ENCODE data around the gene CPE. TPM values are rescaled to one million over a fixed set of nuclear protein-coding genes. Genes with fewer than 3 reads are reported as not detected.

Gene CPE
- total and polyA plus RNA-seq, 2 of the 4 experiments (the other 2 are of a cell fraction): 3.6 to 13.5 TPM

DNA sequence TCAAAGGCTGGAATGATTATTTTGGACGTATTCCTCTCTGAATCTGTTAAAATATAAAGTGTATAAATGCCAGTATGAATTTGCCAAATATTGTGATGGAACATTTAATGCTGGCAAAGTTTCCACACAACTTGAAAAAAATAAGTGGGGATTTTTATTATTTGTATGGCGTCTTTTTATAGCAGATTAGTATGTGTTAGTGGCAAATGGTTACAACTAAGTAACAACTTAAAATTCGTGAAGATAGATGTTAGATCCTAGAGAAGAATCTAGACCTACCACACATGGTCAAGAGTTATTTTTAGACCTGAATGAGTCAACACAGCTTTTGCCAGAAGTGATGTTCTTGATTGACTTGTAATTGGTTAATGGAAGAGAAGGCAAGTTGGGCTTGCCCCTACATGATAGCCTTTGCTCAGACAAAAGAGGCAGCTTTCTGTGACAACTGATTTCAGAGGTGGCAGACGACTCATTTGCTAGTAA, 4.8 kb downstream of the CPE start:
- intact Hi-C loops (cut with micrococcal nuclease) (no loop called here), in situ Hi-C loops (cut with MboI; ENCODE audit: low sequenced_read_pairs) (no loop called here), dilution Hi-C loops (cut with HindIII; ENCODE audit: low sequenced_read_pairs, unreplicated experiment) (no loop called here)
- H4K8ac ChIP-seq (ENCODE audit: low read depth in 2 of 2, low read length in 2 of 2): no peak overlapping the region
- no peaks in the 10 kb centered on the region for H3K79me1 ChIP-seq (ENCODE audit: low read depth in 1 of 2, low read length in 2 of 2)
- peaks cover 2% of the 10 kb centered on the region; the same call in 1 of the 2 replicates for H3K27me3 ChIP-seq (ENCODE audit: control insufficient read depth, insufficient read depth, low read length)
- no peaks in the 10 kb centered on the region for H3K9me1 ChIP-seq (ENCODE audit: insufficient read depth, low read length)
- no CpG with 5 or more reads among the region's 4 CpGs for WGBS, 2 experiments (ENCODE audit: extremely low coverage in 2 of 2, insufficient read length in 1 of 2)
- H3K4me1 ChIP-seq (ENCODE audit: control insufficient read depth, insufficient read depth, low read length): no peaks in the 10 kb centered on the region
- no peak overlapping the region for H2BK15ac ChIP-seq (ENCODE audit: low read depth, low read length)
- no peaks in the 10 kb centered on the region for H3K36me3 ChIP-seq (ENCODE audit: control insufficient read depth, insufficient read depth, low read length)
- DNase-seq: no peak
- H3K18ac ChIP-seq (ENCODE audit: low read depth, low read length): no peak overlapping the region
- no peak overlapping the region for H3K14ac ChIP-seq (replicated peaks; ENCODE audit: low read depth, low read length)
- H2BK5ac ChIP-seq (ENCODE audit: low read depth, low read length, poor library complexity, severe bottlenecking): no peak overlapping the region
- no peak for ATAC-seq (ENCODE audit: low read depth)
- ChIA-PET CTCF (interaction anchor here (0.5 to 1.3 kb wide), 2 partner anchors 19 to 281 kb away, joined by 3 read pairs; no protein-coding TSS in a partner anchor), POLR2A (ENCODE audit: unreplicated experiment) (no interaction called here)
- no peak overlapping the region for H3K23ac ChIP-seq (ENCODE audit: low read depth, low read length)
- no peak overlapping the region for H3K4me3 ChIP-seq (ENCODE audit: insufficient read depth, low read depth, low read length)
- no peak overlapping the region for H3K4me2 ChIP-seq (ENCODE audit: low read depth, low read length)
- H2AFZ ChIP-seq (replicated peaks; ENCODE audit: low read length, poor library complexity): no peak overlapping the region
- H3K4ac ChIP-seq (ENCODE audit: low read depth, low read length): no peak overlapping the region
- H4K5ac ChIP-seq (ENCODE audit: low read depth, low read length): no peak overlapping the region
- no peak overlapping the region for H4K91ac ChIP-seq (ENCODE audit: insufficient read depth, low read depth, low read length)
- H3K27ac ChIP-seq (ENCODE audit: insufficient read depth, low read length): no peak overlapping the region
- no peak for TF ChIP-seq NFE2L2 (IDR thresholded peaks at IDR 0.05; ENCODE audit: low read depth, low read length)
- no peak for TF ChIP-seq POLR2A (IDR thresholded peaks at IDR 0.05; ENCODE audit: low read depth, low read length)
- no peak for TF ChIP-seq CHD1 (IDR thresholded peaks at IDR 0.05; ENCODE audit: low read depth, low read length)
- TF ChIP-seq, protein P1, sequence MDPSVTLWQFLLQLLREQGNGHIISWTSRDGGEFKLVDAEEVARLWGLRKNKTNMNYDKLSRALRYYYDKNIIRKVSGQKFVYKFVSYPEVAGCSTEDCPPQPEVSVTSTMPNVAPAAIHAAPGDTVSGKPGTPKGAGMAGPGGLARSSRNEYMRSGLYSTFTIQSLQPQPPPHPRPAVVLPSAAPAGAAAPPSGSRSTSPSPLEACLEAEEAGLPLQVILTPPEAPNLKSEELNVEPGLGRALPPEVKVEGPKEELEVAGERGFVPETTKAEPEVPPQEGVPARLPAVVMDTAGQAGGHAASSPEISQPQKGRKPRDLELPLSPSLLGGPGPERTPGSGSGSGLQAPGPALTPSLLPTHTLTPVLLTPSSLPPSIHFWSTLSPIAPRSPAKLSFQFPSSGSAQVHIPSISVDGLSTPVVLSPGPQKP (IDR thresholded peaks at IDR 0.05; ENCODE audit: borderline replicate concordance, low read depth, low read length): no peak
- no peak for TF ChIP-seq RFX5 (IDR thresholded peaks at IDR 0.05; ENCODE audit: low read depth, low read length)
- no peak for TF ChIP-seq MXI1 (IDR thresholded peaks at IDR 0.05; ENCODE audit: borderline replicate concordance, low read depth, low read length)
- TF ChIP-seq, protein P2, sequence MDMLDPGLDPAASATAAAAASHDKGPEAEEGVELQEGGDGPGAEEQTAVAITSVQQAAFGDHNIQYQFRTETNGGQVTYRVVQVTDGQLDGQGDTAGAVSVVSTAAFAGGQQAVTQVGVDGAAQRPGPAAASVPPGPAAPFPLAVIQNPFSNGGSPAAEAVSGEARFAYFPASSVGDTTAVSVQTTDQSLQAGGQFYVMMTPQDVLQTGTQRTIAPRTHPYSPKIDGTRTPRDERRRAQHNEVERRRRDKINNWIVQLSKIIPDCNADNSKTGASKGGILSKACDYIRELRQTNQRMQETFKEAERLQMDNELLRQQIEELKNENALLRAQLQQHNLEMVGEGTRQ (IDR thresholded peaks at IDR 0.05; ENCODE audit: low read depth, low read length): no peak
- TF ChIP-seq CEBPB (IDR thresholded peaks at IDR 0.05; ENCODE audit: low read depth, low read length): no peak
- no peak for TF ChIP-seq MAFK (IDR thresholded peaks at IDR 0.05; ENCODE audit: low read depth, low read length)
- TF ChIP-seq SMC3 (IDR thresholded peaks at IDR 0.05; ENCODE audit: low read depth, low read length): no peak
- TF ChIP-seq BHLHE40 (IDR thresholded peaks at IDR 0.05; ENCODE audit: low read depth, low read length): no peak
- TF ChIP-seq, protein P3, sequence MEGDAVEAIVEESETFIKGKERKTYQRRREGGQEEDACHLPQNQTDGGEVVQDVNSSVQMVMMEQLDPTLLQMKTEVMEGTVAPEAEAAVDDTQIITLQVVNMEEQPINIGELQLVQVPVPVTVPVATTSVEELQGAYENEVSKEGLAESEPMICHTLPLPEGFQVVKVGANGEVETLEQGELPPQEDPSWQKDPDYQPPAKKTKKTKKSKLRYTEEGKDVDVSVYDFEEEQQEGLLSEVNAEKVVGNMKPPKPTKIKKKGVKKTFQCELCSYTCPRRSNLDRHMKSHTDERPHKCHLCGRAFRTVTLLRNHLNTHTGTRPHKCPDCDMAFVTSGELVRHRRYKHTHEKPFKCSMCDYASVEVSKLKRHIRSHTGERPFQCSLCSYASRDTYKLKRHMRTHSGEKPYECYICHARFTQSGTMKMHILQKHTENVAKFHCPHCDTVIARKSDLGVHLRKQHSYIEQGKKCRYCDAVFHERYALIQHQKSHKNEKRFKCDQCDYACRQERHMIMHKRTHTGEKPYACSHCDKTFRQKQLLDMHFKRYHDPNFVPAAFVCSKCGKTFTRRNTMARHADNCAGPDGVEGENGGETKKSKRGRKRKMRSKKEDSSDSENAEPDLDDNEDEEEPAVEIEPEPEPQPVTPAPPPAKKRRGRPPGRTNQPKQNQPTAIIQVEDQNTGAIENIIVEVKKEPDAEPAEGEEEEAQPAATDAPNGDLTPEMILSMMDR (conservative IDR thresholded peaks at IDR 0.05; ENCODE audit: low read depth, low read length): no peak
- no peak for TF ChIP-seq FOS (IDR thresholded peaks at IDR 0.05; ENCODE audit: low read depth, low read length)
- no peak for TF ChIP-seq MAZ (IDR thresholded peaks at IDR 0.05; ENCODE audit: borderline replicate concordance, low read depth, low read length)
- no peak for TF ChIP-seq RCOR1 (IDR thresholded peaks at IDR 0.05; ENCODE audit: insufficient replicate concordance, low read length)
- TF ChIP-seq RAD21 (IDR thresholded peaks at IDR 0.05; ENCODE audit: low read length): no peak
- H4K20me1 ChIP-seq (ENCODE audit: insufficient read depth, low read length): no peaks in the 10 kb centered on the region
- H3K56ac ChIP-seq (ENCODE audit: extremely low read depth, insufficient read depth, low read length): no peak overlapping the region
- no TSS peak for BruUV-seq (replicated peaks)
- H2AK9ac ChIP-seq (replicated peaks; ENCODE audit: low read depth, low read length, poor library complexity): no peak overlapping the region
- H2AK5ac ChIP-seq (ENCODE audit: low read depth, low read length): no peak overlapping the region
- H3K9me3 ChIP-seq (ENCODE audit: control insufficient read depth, insufficient read depth, low read length): no peaks in the 10 kb centered on the region
- no peak overlapping the region for H2BK20ac ChIP-seq (ENCODE audit: low read depth, low read length)
- H2BK120ac ChIP-seq (ENCODE audit: low read depth, low read length): no peak overlapping the region
- no peak overlapping the region for H3K9ac ChIP-seq (ENCODE audit: low read depth, low read length)
